ENCODE results near the gene FAM13A. TPM values are rescaled to one million over a fixed set of nuclear protein-coding genes. Genes with fewer than 3 reads are reported as not detected.

The FAM13A gene
- total RNA-seq, 1 donor from 2014 or later: 40.3 TPM

DNA sequence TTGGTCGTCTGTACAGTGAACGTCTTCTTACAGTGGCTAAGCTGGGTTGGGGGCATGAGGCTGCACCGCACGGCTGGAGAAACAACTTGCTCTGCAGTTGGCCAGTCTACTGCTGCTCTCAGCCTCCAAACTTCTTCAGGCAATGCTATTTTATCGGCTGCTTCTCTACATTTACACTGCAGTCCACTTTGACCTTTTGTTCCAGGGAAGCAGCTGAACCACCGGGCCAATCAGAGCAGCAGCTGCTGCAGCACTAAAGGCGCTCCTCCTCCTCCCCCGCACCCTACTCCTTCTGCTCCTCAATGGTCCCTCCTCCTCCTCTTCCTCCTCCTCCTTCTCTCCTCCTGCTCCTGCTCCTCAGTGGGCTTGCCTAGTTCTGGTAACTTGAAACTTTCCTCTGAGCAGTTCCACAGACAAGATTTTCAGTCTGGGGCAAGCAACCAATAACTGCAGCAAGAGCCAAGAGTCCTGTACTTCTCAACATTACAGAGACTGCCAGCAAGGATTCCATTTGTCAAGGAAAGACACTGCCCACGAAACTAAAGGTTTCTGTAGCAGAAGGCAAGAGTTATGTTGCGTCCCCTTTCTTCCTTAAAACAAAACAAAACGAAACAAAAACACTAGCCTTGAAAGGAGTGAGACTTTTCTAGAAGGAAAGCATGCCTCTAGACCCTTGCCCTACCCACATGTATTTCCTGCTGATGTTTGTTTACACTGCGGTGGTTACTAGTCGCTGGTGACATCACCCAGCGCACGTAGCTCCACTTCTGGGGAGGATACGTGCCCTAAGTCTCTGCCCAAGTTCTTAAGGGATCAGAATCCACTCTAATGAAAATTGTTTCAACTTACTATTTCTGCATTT, 233.7 kb downstream of the FAM13A start:
- Mint-ChIP-seq H3K4me1 (peaks cover 21% of the 10 kb centered on the region), H3K36me3 (no peaks in the 10 kb centered on the region), H3K4me3 (peak overlapping the region; percentile 86), H3K27me3 (ENCODE audit: insufficient read depth, low read depth) (peaks cover 2% of the 10 kb centered on the region), H3K27ac (peak overlapping the region; percentile 90), H3K9me3 (no peaks in the 10 kb centered on the region)
- no peaks in the 10 kb centered on the region for H3K27me3 ChIP-seq
- H4K20me1 ChIP-seq (ENCODE audit: low read depth): no peaks in the 10 kb centered on the region
- H3K9ac ChIP-seq: no peak overlapping the region
- H3K9me3 ChIP-seq (ENCODE audit: low read depth): no peaks in the 10 kb centered on the region
- H3K36me3 ChIP-seq: no peaks in the 10 kb centered on the region
- peaks cover 14% of the 10 kb centered on the region for H3K4me1 ChIP-seq
- H3F3A ChIP-seq (ENCODE audit: low read depth): peaks cover 13% of the 10 kb centered on the region
- peak overlapping the region; percentile 44 for H3K4me3 ChIP-seq
- TF ChIP-seq EZH2phosphoT487 (IDR thresholded peaks at IDR 0.05) (no peak), EZH2 (IDR thresholded peaks at IDR 0.05) (no peak)
- TF ChIP-seq, protein P1, sequence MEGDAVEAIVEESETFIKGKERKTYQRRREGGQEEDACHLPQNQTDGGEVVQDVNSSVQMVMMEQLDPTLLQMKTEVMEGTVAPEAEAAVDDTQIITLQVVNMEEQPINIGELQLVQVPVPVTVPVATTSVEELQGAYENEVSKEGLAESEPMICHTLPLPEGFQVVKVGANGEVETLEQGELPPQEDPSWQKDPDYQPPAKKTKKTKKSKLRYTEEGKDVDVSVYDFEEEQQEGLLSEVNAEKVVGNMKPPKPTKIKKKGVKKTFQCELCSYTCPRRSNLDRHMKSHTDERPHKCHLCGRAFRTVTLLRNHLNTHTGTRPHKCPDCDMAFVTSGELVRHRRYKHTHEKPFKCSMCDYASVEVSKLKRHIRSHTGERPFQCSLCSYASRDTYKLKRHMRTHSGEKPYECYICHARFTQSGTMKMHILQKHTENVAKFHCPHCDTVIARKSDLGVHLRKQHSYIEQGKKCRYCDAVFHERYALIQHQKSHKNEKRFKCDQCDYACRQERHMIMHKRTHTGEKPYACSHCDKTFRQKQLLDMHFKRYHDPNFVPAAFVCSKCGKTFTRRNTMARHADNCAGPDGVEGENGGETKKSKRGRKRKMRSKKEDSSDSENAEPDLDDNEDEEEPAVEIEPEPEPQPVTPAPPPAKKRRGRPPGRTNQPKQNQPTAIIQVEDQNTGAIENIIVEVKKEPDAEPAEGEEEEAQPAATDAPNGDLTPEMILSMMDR (IDR thresholded peaks at IDR 0.05): no peak
- DNase-seq (ENCODE audit: low spot score): peak; percentile 86
- H3K79me2 ChIP-seq (ENCODE audit: low read depth): peaks cover 4% of the 10 kb centered on the region
- peak overlapping the region; percentile 80 for H3K4me2 ChIP-seq
- peak overlapping the region; percentile 90 for H3K27ac ChIP-seq
- peak overlapping the region; percentile 88 for H2AFZ ChIP-seq (replicated peaks)

DNA sequence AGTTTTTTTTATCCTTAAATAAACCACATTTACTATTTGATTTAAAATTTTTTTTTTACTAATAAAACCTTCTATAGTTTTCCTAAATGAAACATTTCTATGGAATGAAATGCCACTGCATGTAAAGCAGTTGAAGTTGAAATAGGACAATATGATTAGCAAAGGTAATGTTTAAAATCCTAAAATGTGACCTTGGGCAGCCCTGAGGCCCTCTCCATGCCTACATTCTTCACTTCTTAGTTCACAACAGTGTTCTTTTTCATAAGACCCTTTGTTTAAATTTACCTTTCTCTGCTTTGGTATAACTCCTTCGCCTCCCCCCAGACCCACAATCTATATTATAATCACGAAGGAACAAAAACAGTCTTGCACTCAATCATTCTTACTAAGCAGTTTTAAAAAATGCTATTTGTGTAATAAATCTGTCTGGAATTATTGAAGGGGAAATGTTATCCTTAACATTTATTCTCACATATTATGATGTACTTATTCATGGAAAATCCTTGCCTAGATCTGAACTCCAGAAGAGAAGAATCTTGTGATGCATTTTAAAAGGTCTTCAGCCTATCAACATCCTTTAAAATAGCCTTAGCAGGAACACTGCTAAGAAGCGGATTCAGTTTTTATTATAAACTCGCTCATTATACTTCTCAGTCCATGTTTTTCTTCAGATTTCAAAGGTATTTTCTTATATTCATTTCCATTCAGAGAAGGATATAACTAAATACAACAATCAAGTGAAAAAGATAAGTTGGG, 234.8 kb downstream of the FAM13A start:
- Histone ChIP-seq H4K20me1 (ENCODE audit: low read depth) (no peaks in the 10 kb centered on the region), H2AFZ (replicated peaks) (peak overlapping the region; percentile 88), H3K4me2 (peak overlapping the region; percentile 80), H3K27me3 (no peaks in the 10 kb centered on the region), H3K36me3 (no peaks in the 10 kb centered on the region), H3K4me1 (peaks cover 14% of the 10 kb centered on the region), H3K79me2 (ENCODE audit: low read depth) (peaks cover 4% of the 10 kb centered on the region), H3K9me3 (ENCODE audit: low read depth) (no peaks in the 10 kb centered on the region), H3K27ac (peak overlapping the region; percentile 50), H3F3A (ENCODE audit: low read depth) (peaks cover 13% of the 10 kb centered on the region), H3K4me3 (peak overlapping the region; percentile 44), H3K9ac (no peak overlapping the region)
- Mint-ChIP-seq H3K27ac (peak overlapping the region; percentile 23), H3K27me3 (ENCODE audit: insufficient read depth, low read depth) (peaks cover 2% of the 10 kb centered on the region), H3K9me3 (no peaks in the 10 kb centered on the region), H3K36me3 (no peaks in the 10 kb centered on the region), H3K4me1 (peaks cover 21% of the 10 kb centered on the region), H3K4me3 (peak overlapping the region; percentile 86)
- DNase-seq (ENCODE audit: low spot score): no peak
- TF ChIP-seq EZH2 (IDR thresholded peaks at IDR 0.05): no peak
- TF ChIP-seq, protein P1 (IDR thresholded peaks at IDR 0.05): no peak
- TF ChIP-seq EZH2phosphoT487 (IDR thresholded peaks at IDR 0.05): no peak

DNA sequence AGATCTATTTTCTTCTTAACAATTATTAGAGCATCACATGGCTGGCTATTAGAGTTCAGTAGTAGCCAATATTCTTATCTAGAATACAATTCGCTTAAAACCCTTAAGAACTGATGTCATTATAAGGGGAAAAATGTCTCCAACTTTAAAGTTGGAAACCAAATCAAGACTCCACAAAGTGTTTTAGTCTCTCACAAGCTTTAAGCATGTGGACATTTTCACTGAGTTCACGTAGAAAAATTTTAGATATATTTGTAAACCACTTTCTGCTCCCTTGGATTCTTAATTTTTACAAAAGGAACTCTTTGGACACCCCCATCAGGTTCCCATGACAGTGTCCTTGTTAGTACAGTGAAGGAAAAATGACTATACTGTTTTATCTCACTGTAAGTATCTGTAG, 235.5 kb downstream of the FAM13A start:
- Histone ChIP-seq H3K4me2 (peak overlapping the region; percentile 80), H3K9me3 (ENCODE audit: low read depth) (no peaks in the 10 kb centered on the region), H3K4me3 (no peak overlapping the region), H3K27ac (no peak overlapping the region), H4K20me1 (ENCODE audit: low read depth) (no peaks in the 10 kb centered on the region), H3K4me1 (peaks cover 14% of the 10 kb centered on the region), H2AFZ (replicated peaks) (no peak overlapping the region), H3K36me3 (no peaks in the 10 kb centered on the region), H3K27me3 (no peaks in the 10 kb centered on the region), H3K79me2 (ENCODE audit: low read depth) (peaks cover 4% of the 10 kb centered on the region), H3K9ac (no peak overlapping the region), H3F3A (ENCODE audit: low read depth) (peaks cover 13% of the 10 kb centered on the region)
- H3K4me1 Mint-ChIP-seq: peaks cover 22% of the 10 kb centered on the region
- H3K4me3 Mint-ChIP-seq: no peak overlapping the region
- peaks cover 2% of the 10 kb centered on the region for H3K27me3 Mint-ChIP-seq (ENCODE audit: insufficient read depth, low read depth)
- H3K27ac Mint-ChIP-seq: no peak overlapping the region
- no peaks in the 10 kb centered on the region for H3K36me3 Mint-ChIP-seq
- DNase-seq (ENCODE audit: low spot score): no peak
- no peak for TF ChIP-seq EZH2phosphoT487 (IDR thresholded peaks at IDR 0.05)
- no peak for TF ChIP-seq EZH2 (IDR thresholded peaks at IDR 0.05)
- TF ChIP-seq, protein P1 (IDR thresholded peaks at IDR 0.05): no peak
- H3K9me3 Mint-ChIP-seq: no peaks in the 10 kb centered on the region

Data from neural progenitor cell (in vitro differentiated cells).